GM23338 (cell line): ENCODE results near the gene CHST15. TPM values are rescaled to one million over a fixed set of nuclear protein-coding genes. Genes with fewer than 3 reads are reported as not detected.

Experiments used
- ATAC-seq: fragments of 200-7000 bp; cut with Tn5 transposase; 3 replicates; pipeline ENCODE4 v1.9.1; 2020
- DNase-seq: peaks from one replicate; pipeline ENCODE4 v3.0.0-alpha.2; 2015; ENCODE audit warnings: low spot score
- H2AFZ ChIP-seq: fragments of 200-600 bp; sonication (generic); 2 replicates; pipeline ENCODE4 v1.8.0; 2016; ENCODE audit warnings: antibody characterized with exemption, mild to moderate bottlenecking, moderate library complexity
- H3F3A ChIP-seq: fragments of 200-600 bp; sonication (generic); replicated peaks from 2 replicates; pipeline ENCODE4 v1.8.0; 2017; ENCODE audit warnings: antibody characterized with exemption, mixed run types, low read depth
- H3K27ac ChIP-seq: fragments of 200-600 bp; sonication (generic); 2 replicates; pipeline ENCODE4 v1.6.1; 2016; ENCODE audit warnings: low read depth
- H3K27me3 ChIP-seq: fragments of 200-600 bp; sonication (generic); 2 replicates; pipeline ENCODE4 v1.8.0; 2016; ENCODE audit warnings: mild to moderate bottlenecking, mixed run types, moderate library complexity; ENCODE audit not compliant: insufficient read depth
- H3K36me3 ChIP-seq: fragments of 200-600 bp; sonication (generic); 2 replicates; pipeline ENCODE4 v1.8.0; 2016; ENCODE audit warnings: mild to moderate bottlenecking; ENCODE audit not compliant: insufficient read depth
- H3K4me1 ChIP-seq: fragments of 200-600 bp; sonication (generic); 2 replicates; pipeline ENCODE4 v1.8.0; 2016; ENCODE audit warnings: mild to moderate bottlenecking, moderate library complexity; ENCODE audit not compliant: insufficient read depth
- H3K4me2 ChIP-seq: fragments of 200-600 bp; sonication (generic); 2 replicates; pipeline ENCODE4 v1.7.1; 2017; ENCODE audit warnings: mixed run types
- H3K4me3 ChIP-seq: fragments of 200-600 bp; sonication (generic); 2 replicates; pipeline ENCODE4 v1.6.1; 2016; ENCODE audit warnings: mixed run types
- H3K79me2 ChIP-seq: fragments of 200-600 bp; sonication (generic); replicated peaks from 2 replicates; pipeline ENCODE4 v1.8.0; 2017; ENCODE audit warnings: mild to moderate bottlenecking; ENCODE audit not compliant: insufficient read depth
- H3K9me2 ChIP-seq: fragments of 200-600 bp; sonication (generic); 2 replicates; pipeline ENCODE4 v1.8.0; 2017; ENCODE audit not compliant: insufficient read depth
- H4K20me1 ChIP-seq: fragments of 200-600 bp; sonication (generic); replicated peaks from 2 replicates; pipeline ENCODE4 v1.8.0; 2017; ENCODE audit warnings: mild to moderate bottlenecking; ENCODE audit not compliant: insufficient read depth
- H3K27ac Mint-ChIP-seq: 2 replicates; pipeline ENCODE4 v1.8.0; 2020; ENCODE audit warnings: inconsistent platforms, mild to moderate bottlenecking, moderate library complexity, mixed read lengths
- H3K27me3 Mint-ChIP-seq: 3 replicates; pipeline ENCODE4 v1.8.0; 2022; ENCODE audit warnings: low read depth, mild to moderate bottlenecking, moderate library complexity, mixed read lengths, inconsistent platforms; ENCODE audit not compliant: insufficient read depth, poor library complexity
- H3K36me3 Mint-ChIP-seq: 3 replicates; pipeline ENCODE4 v1.8.0; 2021; ENCODE audit warnings: low read depth, mild to moderate bottlenecking, inconsistent platforms, moderate library complexity, mixed read lengths
- H3K4me1 Mint-ChIP-seq: 3 replicates; pipeline ENCODE4 v1.8.0; 2020; ENCODE audit warnings: mild to moderate bottlenecking, inconsistent platforms, mixed read lengths
- H3K4me3 Mint-ChIP-seq: 3 replicates; pipeline ENCODE4 v1.8.0; 2021; ENCODE audit warnings: moderate library complexity, mild to moderate bottlenecking, inconsistent platforms, mixed read lengths
- H3K9me3 Mint-ChIP-seq: 3 replicates; pipeline ENCODE4 v1.8.0; 2020; ENCODE audit warnings: moderate library complexity, mild to moderate bottlenecking, inconsistent platforms, mixed read lengths
- CREB1 ChIP-seq: fragments of 250-450 bp; sonication (Bioruptor Pico); IDR thresholded peaks from 2 replicates; pipeline ENCODE4 v1.5.0; 2020; ENCODE audit warnings: low read depth, mild to moderate bottlenecking, moderate library complexity
- CTCF ChIP-seq, 2 experiments: fragments of 200-600 bp in 1 of 2; sonication (generic) in 1 of 2; conservative IDR thresholded peaks; 2 replicates each; pipeline versions ENCODE4 v1.5.1 to v1.6.1; 2016 to 2017; ENCODE audit warnings: antibody characterized with exemption in 2 of 2, low read depth in 2 of 2, mild to moderate bottlenecking in 2 of 2, moderate library complexity in 1 of 2
- ETS1 ChIP-seq: IDR thresholded peaks from 2 replicates; pipeline ENCODE4 v1.6.1; 2016; ENCODE audit warnings: antibody characterized with exemption
- EZH2 ChIP-seq: fragments of 200-600 bp; sonication (generic); IDR thresholded peaks from one replicate; pipeline ENCODE4 v1.8.0; 2017; ENCODE audit warnings: antibody characterized with exemption, mild to moderate bottlenecking, low read depth; ENCODE audit not compliant: unreplicated experiment
- EZH2phosphoT487 ChIP-seq: fragments of 200-600 bp; sonication (generic); IDR thresholded peaks from one replicate; pipeline ENCODE4 v1.8.1; 2018; ENCODE audit warnings: antibody characterized with exemption; ENCODE audit not compliant: unreplicated experiment
- JUNB ChIP-seq: IDR thresholded peaks from one replicate; pipeline ENCODE4 v1.6.1; 2016; ENCODE audit warnings: antibody characterized with exemption; ENCODE audit not compliant: unreplicated experiment
- NANOG ChIP-seq: IDR thresholded peaks from 2 replicates; pipeline ENCODE4 v1.6.1; 2016; ENCODE audit warnings: antibody characterized with exemption, borderline replicate concordance
- POLR2AphosphoS5 ChIP-seq: IDR thresholded peaks from 2 replicates; pipeline ENCODE4 v1.6.1; 2016; ENCODE audit warnings: antibody characterized with exemption, low read depth
- STAT1 ChIP-seq: IDR thresholded peaks from one replicate; pipeline ENCODE4 v1.6.1; 2016; ENCODE audit warnings: antibody characterized with exemption; ENCODE audit not compliant: unreplicated experiment
- ZNF462 ChIP-seq: fragments of 250-450 bp; sonication (Bioruptor Pico); IDR thresholded peaks from 2 replicates; pipeline ENCODE4 v1.5.0; 2020; ENCODE audit warnings: mild to moderate bottlenecking, moderate library complexity
- polyA plus RNA-seq: library from polyadenylated mRNA; unstranded; fragments of >200 nt; fragmentation: Nextera tagmentation; extraction: Ambion mirVana; gene quantifications from 2 replicates; pipeline ENCODE4 v1.2.1, GENCODE V29; 2016
- total RNA-seq: library from RNA; depleted of rRNA; stranded (reverse); fragments of >200 nt; shearing (Covaris generic); gene quantifications from 2 replicates; pipeline ENCODE4 v1.2.3, GENCODE V29; 2014

CHST15 gene
- total and polyA plus RNA-seq, 2 experiments from 2014 or later = 2.6 to 11.2 TPM

- TF ChIP-seq JUNB (no peak), EZH2phosphoT487 (no peak), EZH2 (no peak), STAT1 (no peak), CTCF (conservative IDR thresholded peaks at IDR 0.05; ENCODE audit: low read depth in 2 of 2) (no peak), ETS1 (no peak)
Measured at GRCh38 chr10:124138195-124138882, 44.9 kb upstream of the CHST15 start (continued).

GRCh38 chr10:124134251-124134893 is 41.0 kb upstream of the CHST15 start:
- H3K27ac ChIP-seq = no peak overlapping the region
- no peak for ATAC-seq
- no peaks in the 10 kb centered on the region for H3K27me3 ChIP-seq
- H3K4me2 ChIP-seq = no peak overlapping the region
- H3K4me1 Mint-ChIP-seq = no peaks in the 10 kb centered on the region
- H3K9me3 Mint-ChIP-seq = no peaks in the 10 kb centered on the region
- no peak for DNase-seq
- no peaks in the 10 kb centered on the region for H3K27me3 Mint-ChIP-seq
- H3K9me2 ChIP-seq = no peaks in the 10 kb centered on the region
- no peaks in the 10 kb centered on the region for H3F3A ChIP-seq
- H3K36me3 Mint-ChIP-seq = no peaks in the 10 kb centered on the region
- no peak overlapping the region for H3K4me3 ChIP-seq
- no peaks in the 10 kb centered on the region for H3K36me3 ChIP-seq
- no peak overlapping the region for H2AFZ ChIP-seq
- H3K4me3 Mint-ChIP-seq = no peak overlapping the region
- H3K4me1 ChIP-seq = no peaks in the 10 kb centered on the region
- no peaks in the 10 kb centered on the region for H3K79me2 ChIP-seq
- H3K27ac Mint-ChIP-seq = no peak overlapping the region
- H4K20me1 ChIP-seq = no peaks in the 10 kb centered on the region
- TF ChIP-seq STAT1 = no peak
- no peak for TF ChIP-seq EZH2phosphoT487
- no peak for TF ChIP-seq ZNF462 (CRISPR knock-in tag)
- TF ChIP-seq ETS1 = no peak
- no peak for TF ChIP-seq NANOG
- no peak for TF ChIP-seq CREB1 (CRISPR knock-in tag)
- TF ChIP-seq JUNB = no peak
- no peak for TF ChIP-seq CTCF (conservative IDR thresholded peaks at IDR 0.05; ENCODE audit: low read depth in 2 of 2)
- TF ChIP-seq POLR2AphosphoS5 = no peak
